Measurements from ENCODE around the gene STAT5B. TPM values are rescaled to one million over a fixed set of nuclear protein-coding genes. Genes with fewer than 3 reads are reported as not detected.
"Not testable (repeated sequence)": the region's sequence is repeated elsewhere in the genome, so short reads cannot be mapped to it uniquely, and the experiment has no call there.

The STAT5B gene
- polyA plus RNA-seq, 1 experiment = 34.0 TPM

GRCh38 chr17:42190491-42191274, 85.5 kb downstream of the STAT5B start:
- H3K27ac ChIP-seq (ENCODE audit: low read depth, low read length) = no peak overlapping the region
- no peaks in the 10 kb centered on the region; the same call in 1 of the 2 replicates for H3K9me3 ChIP-seq (ENCODE audit: control insufficient read depth, insufficient read depth, low read length)
- ChIA-PET POLR2A (no interaction called here), CTCF (no interaction called here)
- H3K27me3 ChIP-seq (ENCODE audit: control insufficient read depth, insufficient read depth, low read length) = peaks cover 2% of the 10 kb centered on the region
- DNase-seq (ENCODE audit: low read depth, low spot score) = no peak
- TF ChIP-seq, protein P1, sequence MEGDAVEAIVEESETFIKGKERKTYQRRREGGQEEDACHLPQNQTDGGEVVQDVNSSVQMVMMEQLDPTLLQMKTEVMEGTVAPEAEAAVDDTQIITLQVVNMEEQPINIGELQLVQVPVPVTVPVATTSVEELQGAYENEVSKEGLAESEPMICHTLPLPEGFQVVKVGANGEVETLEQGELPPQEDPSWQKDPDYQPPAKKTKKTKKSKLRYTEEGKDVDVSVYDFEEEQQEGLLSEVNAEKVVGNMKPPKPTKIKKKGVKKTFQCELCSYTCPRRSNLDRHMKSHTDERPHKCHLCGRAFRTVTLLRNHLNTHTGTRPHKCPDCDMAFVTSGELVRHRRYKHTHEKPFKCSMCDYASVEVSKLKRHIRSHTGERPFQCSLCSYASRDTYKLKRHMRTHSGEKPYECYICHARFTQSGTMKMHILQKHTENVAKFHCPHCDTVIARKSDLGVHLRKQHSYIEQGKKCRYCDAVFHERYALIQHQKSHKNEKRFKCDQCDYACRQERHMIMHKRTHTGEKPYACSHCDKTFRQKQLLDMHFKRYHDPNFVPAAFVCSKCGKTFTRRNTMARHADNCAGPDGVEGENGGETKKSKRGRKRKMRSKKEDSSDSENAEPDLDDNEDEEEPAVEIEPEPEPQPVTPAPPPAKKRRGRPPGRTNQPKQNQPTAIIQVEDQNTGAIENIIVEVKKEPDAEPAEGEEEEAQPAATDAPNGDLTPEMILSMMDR (IDR thresholded peaks at IDR 0.05; ENCODE audit: low read depth, low read length) = no peak
- H3K4me3 ChIP-seq (ENCODE audit: low read depth, low read length) = no peak overlapping the region

DNA sequence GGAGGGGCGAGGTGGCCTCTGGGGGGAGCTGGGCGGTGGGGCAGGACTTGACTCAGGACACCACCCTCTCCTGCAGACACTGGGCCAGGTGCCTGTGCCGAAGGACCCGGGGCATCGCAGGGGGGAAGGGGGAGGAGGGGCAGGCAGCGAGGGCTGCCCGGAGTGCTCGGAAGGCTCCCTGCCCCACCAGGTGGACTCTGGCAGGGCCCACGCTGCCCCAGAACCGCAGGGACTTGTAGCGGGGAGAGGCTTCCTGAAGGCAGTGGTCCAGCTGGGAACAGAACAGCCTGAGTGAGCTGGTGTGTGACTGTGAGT, 86.6 kb downstream of the STAT5B start:
- no peaks in the 10 kb centered on the region; the same call in 1 of the 2 replicates for H3K9me3 ChIP-seq (ENCODE audit: control insufficient read depth, insufficient read depth, low read length)
- POLR2A ChIA-PET = no interaction called here
- DNase-seq (ENCODE audit: low read depth, low spot score) = no peak
- H3K4me3 ChIP-seq (ENCODE audit: low read depth, low read length) = no peak overlapping the region
- peaks cover 2% of the 10 kb centered on the region for H3K27me3 ChIP-seq (ENCODE audit: control insufficient read depth, insufficient read depth, low read length)
- H3K27ac ChIP-seq (ENCODE audit: low read depth, low read length) = no peak overlapping the region
- CTCF ChIA-PET = no interaction called here
- TF ChIP-seq, protein P1 (IDR thresholded peaks at IDR 0.05; ENCODE audit: low read depth, low read length) = no peak

DNA sequence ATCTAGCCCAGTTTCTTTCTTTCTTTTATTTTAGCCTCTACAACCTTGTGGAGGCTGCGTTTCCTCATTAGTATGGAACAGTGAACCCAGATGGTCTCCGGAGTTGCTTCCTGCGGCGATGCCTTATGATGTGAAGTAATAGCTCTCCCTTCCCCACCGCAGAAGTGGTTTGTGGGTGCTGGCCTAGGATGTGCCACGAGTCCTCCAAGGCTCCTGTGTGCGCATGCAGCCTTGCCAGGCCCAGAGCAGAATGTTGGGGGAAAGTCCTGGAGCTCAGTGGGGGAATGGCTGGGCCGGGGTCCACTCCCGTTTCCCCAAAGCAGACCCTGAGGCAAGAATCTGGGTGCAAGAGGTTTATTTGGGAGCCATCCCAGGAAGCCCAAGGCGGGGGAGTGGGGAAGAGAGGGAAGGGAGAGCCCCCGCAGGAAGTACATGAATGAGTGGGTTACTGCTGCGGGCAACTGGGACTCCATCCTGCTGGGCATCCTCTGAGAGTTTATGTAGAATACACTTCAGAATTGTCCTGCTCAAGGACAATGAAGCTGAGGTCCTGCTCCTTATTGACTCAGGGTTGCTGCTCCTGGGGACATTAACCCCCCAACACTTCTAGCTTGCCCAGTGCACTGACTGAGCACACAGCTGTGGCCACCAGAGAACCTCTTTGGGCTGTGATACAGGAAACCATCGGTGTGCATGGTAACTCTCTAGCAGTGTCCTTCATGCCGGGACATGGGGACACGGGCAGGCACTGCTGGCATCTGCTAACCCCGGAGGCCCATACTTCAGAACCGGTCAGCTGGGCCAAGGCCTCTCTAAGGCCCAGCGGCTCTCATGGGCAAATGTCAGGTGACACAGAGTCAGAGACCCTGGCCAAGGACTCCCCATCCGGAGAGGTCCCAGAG, 87.2 kb downstream of the STAT5B start:
- Histone ChIP-seq H3K27ac (ENCODE audit: low read depth, low read length) (no peak overlapping the region), H3K27me3 (ENCODE audit: control insufficient read depth, insufficient read depth, low read length) (peaks cover 2% of the 10 kb centered on the region), H3K4me3 (ENCODE audit: low read depth, low read length) (no peak overlapping the region), H3K9me3 (ENCODE audit: control insufficient read depth, insufficient read depth, low read length) (no peaks in the 10 kb centered on the region; the same call in 1 of the 2 replicates)
- POLR2A ChIA-PET = interaction anchor here (0.7 kb wide), 1 partner anchor 47 kb away, joined by 3 read pairs; no protein-coding TSS in a partner anchor
- DNase-seq (ENCODE audit: low read depth, low spot score) = no peak
- CTCF ChIA-PET = no interaction called here
- TF ChIP-seq, protein P1 (IDR thresholded peaks at IDR 0.05; ENCODE audit: low read depth, low read length) = no peak

DNA sequence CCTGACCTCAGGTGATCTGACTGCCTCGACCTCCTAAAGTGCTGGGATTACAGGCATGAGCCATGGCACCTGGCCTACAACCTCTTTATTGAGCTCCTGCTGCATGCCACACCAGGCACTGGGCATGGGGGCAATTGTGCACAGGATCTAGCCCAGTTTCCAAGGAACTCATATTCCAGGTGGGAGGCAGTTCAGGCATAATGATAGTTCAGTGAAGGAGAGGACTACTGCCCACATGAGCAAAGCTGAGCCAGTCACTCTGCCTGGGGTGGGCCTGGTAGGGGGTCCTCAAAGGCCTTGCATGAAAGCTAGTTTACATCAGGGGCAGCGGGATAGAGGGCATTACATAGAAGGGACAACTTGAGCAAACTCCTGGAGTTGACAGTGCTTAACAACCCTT, 88.4 kb downstream of the STAT5B start:
- Histone ChIP-seq H3K9me3 (ENCODE audit: control insufficient read depth, insufficient read depth, low read length) (no peaks in the 10 kb centered on the region; the same call in 1 of the 2 replicates), H3K27me3 (ENCODE audit: control insufficient read depth, insufficient read depth, low read length) (peaks cover 2% of the 10 kb centered on the region), H3K27ac (ENCODE audit: low read depth, low read length) (no peak overlapping the region), H3K4me3 (ENCODE audit: low read depth, low read length) (no peak overlapping the region)
- no peak for DNase-seq (ENCODE audit: low read depth, low spot score)
- TF ChIP-seq, protein P1 (IDR thresholded peaks at IDR 0.05; ENCODE audit: low read depth, low read length) = no peak
- CTCF ChIA-PET = interaction anchor here (0.9 kb wide), 1 partner anchor 224 kb away, joined by 6 read pairs; no protein-coding TSS in a partner anchor
- POLR2A ChIA-PET = interaction anchor here (0.6 kb wide), 1 partner anchor 27 kb away, joined by 6 read pairs; no protein-coding TSS in a partner anchor

DNA sequence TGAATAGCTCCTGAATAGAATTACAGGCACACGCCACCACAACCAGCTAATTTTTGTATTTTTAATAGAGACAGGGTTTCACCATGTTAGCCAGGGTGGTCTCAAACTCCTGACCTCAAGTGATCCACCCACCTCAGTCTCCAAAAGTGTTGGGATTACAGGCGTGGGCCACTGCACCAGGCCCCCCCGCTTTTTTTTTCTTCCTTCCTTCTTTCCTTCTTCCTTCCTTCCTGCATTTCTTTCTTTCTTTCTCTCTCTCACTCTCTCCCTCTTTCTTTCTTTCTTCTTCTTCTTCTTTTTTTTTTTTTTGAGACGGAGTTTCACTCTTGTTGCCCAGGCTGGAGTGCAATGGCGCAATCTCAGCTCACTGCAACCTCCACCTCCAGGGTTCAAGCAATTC, 90.0 kb downstream of the STAT5B start:
- DNase-seq (ENCODE audit: low read depth, low spot score); POLR2A ChIA-PET; H3K9me3 ChIP-seq (ENCODE audit: control insufficient read depth, insufficient read depth, low read length); H3K4me3 ChIP-seq (ENCODE audit: low read depth, low read length); H3K27ac ChIP-seq (ENCODE audit: low read depth, low read length): not testable (repeated sequence)
- CTCF ChIA-PET = interaction anchor here (0.5 to 0.6 kb wide), 2 partner anchors 12 to 278 kb away, joined by 3 to 6 read pairs; no protein-coding TSS in a partner anchor
- H3K27me3 ChIP-seq (ENCODE audit: control insufficient read depth, insufficient read depth, low read length) = peaks cover 10% of the 10 kb centered on the region
